CD1c-positive myeloid dendritic cell (primary cell): ENCODE results near the gene TP73.
A peak's percentile ranks its signal among the peaks of the same experiment; 100 is the strongest.

ENCODE experiments used
- DNase-seq: peaks from one replicate; pipeline ENCODE4 v3.0.0-alpha.2; 2016; ENCODE audit errors: extremely low spot score

Gene TP73

DNA sequence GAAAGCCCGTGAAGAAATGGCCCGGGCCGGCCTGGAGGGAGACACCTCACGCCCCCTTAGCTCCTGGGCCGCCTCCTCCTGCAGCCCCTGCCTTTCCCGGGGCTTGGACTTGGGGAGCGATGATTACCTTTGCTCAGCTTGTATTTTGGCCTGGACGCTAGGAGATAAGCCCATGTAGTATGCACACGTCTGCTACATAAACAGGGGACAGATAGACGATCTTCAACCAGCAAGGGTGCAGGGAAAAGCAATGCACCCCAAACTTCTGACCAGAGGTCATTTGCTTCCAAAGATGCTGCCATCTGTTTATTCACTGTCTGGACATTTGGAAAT is 936 bp downstream of the TP73 start:
- DNase-seq, result no peak

DNA sequence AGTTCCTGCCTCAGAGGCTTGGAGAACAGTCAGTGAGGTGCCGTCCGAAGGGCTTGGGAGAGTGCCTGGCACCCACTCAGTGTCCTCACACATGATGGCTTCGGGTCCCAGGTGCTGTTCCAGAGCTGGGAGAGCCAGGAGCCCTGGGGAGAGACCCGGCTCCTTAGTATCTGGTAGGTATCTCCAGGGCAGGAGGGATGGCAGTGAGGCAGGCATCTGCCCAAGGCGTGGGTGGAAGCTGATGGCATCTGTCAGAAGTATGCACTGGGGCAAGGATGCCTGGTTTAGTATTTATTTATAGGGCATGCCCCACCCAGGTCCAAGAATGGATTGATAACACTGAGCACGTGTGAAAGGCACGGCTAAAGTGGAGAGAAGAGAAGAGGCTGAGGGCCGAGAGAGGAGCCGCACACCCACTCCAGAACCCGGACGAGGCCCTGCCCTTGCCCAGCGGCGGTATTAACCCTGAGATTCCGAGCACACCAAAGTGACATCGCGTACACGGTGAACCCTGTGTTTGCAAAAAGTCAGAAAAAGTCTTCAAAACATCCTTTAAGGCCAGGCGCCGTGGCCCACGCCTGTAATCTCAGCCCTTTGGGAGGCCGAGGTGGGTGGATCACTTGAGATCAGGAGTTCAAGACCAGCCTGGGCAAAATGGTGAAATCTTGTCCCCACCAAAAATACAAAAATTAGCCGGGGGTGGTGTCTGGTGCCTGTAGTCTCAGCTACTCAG is 2.4 kb downstream of the TP73 start:
- no peak for DNase-seq

DNA sequence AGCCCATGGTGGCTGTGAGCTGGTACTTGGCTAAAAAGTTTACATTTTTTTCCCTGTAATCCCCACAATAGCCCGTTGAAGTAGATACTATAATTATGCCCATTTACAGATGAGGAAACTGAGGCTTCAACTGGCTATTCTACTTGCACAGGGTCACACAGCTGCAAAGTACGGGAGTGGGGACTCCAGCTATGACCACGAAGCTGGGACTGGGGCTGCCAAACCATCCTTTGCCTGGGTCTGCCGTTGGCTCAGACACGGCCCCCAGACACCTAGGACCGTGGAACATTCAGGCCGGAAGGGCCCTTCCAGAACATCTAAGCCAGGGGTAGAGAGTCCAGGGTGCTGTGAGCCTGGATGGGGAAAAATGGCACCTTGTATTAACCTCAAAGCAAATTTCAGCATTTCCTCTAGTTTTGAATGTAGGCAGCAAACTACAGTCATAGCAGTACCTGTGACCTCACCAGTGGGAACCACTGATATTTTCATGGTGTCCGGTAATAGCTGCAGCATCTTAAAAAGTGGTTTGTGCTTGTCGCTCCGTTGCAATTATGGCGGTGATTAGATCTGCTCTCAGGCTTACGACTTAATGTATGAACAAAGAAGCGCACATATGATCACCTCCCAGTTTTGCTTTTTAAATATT is 4.3 kb downstream of the TP73 start:
- DNase-seq, result peak; percentile 28

DNA sequence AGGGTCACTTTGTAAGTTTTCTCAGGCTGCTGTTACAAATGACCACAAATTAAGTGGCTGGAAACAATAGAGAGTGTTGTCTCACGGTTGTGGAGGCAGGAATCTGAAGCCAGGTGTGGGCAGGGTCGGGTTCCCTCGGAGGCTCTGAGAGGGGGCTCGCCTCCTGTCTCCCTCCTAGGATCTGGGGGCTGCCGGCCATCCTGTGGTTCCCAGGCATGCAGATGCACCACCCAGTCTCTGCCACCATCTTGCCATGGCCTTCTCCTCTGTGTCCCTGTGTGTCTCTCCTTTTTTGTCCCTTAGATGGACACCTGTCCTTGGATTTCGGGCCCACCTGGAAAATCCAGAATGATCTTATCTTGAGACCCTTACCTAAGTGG is 4.8 kb downstream of the TP73 start:
- DNase-seq, result no peak

DNA sequence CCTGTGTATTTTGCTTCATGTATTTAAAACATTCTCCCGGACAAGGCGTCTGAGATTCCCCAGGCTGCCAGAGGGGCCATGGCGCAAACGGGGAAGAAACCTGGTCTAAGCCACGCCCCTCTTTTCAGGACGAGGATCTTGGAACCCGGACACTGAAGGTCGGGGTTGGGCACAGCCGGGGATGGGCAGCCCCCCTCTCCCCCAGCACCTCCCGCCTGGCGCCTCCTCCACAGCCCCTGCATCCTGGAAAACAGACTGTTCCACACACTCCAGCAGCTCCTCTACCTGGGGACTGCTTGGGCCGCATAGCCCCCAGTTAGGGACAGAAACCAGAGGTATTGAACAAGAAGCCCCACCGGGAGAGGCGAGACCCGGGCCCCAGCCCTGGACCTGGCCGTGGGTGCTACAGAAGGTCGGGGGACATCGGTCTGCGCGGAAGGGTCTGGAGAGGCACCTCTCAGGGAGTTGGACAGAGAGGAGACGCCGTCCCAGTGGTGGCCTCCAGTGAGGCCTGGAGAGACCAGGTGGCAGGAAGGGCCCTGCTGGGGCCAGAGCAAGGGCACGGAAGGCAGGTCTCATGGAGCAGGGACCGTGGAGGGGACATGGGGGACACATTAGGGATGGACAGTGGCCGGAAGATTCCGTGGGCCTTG is 5.4 kb downstream of the TP73 start:
- DNase-seq, result no peak

DNA sequence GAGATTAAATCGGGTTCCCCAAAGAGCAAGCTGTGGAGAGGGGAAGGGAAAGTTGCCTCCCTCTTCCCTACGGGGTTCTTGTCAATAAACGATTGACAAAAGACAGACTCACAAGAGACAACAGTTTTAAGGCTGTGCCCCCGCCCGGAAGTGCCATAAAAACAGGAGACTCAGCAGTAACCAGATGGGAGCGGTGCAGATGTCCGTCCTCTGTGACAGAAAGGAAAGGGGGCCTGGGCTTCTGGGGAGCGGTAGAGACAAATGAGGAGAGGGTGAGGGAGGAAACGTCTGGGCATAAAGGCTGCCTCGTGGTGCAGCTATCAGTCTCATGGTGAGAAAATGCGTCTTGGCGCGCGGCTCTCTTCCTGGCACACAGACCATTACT is 5.9 kb downstream of the TP73 start:
- no peak for DNase-seq

DNA sequence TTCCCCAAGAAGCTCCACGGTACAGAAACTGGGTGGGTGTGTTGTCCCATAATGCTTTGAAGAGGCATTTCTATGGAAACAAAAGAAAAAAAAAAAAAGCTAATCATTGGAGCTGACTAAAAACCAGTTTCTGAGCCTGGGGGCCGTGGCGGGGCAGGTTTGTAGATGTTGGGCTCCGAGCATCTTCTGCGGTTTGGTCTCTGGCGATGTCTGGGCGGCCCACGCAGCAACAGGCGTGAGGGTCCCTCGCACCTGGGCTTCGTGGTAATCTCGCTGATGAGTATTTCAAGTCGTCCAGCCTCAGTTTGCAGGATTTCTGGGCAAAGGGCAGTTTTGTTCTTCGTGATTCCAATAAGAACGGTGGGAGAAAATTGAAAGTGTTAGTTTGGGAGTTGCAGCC is 6.8 kb downstream of the TP73 start:
- no peak for DNase-seq

DNA sequence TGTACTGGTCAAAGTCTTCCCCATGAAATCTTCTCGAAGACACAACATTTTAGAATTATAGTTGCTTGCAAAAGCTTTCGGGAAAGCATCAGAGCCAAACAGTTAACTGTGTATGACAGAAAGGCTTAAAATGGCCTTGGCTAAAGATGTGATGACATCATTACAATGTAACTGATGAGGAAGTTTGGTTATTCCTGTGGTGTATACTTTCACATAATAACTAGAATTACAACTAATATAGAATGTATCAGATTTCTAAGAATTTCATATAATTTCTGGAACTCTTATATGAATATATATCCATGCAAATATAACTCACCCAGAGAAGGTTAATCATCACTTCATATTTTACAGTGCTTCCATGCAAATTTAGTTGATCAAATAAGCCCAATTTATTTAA is 8.4 kb downstream of the TP73 start:
- no peak for DNase-seq

DNA sequence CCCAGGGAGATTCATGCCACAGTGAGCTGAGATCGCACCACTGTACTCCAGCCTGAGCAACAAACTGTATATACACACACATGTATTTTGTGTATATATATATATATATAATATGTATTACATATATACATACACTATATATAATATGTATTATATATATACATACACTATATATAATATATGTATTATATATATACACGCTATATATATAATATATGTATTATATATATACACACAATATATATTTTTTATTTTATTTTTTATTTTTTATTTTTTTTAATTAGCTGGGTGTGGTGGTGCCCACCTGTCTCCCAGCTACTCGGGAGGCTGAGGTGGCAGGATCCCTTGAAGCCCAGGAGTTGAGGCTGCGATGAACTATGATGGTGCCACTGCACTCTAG is 9.3 kb downstream of the TP73 start:
- no peak for DNase-seq

DNA sequence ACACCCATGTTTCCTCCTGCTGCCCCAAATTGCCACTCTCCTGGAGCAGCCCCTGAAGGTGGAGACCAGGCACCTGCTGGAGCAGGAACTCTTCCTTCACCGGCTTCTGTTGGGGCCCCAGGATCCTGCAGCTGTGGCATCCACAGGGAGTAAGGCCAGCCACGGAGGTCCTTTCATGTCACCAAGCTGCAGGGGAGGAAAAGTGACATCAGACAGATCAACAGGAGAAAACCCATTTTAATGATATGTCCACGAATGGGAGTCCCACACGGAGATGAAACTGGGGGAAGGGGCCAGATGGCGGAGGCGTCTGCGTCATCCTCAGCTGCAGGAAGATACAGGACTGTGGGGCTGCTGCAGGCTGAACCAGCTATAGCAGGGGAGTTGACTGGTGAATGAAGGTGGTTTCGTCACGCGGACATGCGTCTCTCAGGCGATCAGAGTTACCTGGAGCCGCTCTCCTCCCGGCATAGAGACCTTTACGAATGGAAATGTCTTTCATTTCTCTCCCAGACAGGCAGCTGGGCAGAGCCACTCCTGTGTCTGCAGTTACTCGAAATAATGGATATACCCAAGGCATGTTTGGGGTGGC is 9.9 kb downstream of the TP73 start:
- no peak for DNase-seq

DNA sequence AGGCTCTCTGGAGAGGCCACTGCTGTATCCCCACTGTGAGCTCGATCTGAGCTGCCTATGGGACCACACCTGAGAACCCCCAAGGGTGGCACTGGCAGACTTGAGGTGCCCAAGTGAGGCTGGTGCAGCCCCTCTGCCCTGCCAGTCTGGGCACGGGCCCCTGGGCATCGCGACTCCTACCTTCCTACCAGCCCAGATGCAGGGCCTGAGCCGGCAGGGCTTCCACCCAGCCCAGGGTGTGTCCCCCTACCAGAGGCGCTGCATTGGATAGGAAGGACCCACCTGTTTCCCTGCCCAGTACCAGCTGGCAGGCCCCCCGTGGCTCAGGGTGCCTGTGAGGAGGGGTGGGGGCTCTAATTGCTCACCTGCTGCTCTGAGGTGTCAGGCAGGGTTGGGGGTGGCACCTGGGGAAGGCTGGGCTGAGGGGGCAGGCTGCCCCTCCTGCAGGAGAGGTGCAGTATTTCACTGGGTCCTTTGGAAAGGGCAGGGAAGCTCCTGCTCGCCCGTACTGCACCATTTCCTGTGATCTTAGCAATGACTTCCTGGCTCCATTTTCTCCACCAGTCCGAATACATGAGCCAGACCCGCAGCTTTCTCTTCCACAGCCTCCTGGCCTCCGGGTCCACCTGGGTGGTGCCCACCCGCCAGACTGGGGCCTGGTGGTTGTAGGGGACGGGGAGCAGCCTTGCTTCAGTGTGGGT is 11.8 kb downstream of the TP73 start:
- DNase-seq, result no peak

DNA sequence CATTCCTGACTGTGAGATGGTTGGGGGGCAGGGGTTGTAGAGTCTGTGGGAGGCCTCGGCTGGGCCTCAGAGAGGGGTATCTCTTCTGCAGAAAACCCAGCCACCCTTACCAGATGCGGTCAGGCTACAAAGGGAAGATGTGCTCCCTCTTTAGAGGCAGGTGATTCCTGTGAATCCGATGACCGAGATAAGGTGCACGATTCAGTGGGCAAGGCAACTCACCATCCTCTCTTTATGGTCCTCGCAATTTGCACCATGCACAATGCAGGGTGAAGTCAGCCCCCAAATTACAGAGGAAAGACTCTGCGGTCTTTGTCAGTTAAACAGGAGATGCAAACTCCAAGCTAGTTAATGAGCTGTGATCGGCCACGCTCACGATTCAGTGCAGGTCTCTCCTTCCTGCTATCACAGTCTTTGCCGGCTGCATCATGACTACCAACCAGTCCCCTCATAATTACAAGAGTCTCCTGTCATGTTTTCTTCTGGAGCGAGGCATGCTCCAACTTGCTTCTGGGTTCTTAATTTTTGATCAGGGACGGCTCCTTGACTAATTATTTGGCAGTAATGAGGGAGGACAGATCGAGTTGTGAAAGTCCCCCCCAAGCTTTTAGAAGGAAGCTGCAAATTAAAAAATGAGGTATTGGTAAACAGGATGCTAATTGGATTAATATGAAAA is 12.5 kb downstream of the TP73 start:
- DNase-seq, result no peak

DNA sequence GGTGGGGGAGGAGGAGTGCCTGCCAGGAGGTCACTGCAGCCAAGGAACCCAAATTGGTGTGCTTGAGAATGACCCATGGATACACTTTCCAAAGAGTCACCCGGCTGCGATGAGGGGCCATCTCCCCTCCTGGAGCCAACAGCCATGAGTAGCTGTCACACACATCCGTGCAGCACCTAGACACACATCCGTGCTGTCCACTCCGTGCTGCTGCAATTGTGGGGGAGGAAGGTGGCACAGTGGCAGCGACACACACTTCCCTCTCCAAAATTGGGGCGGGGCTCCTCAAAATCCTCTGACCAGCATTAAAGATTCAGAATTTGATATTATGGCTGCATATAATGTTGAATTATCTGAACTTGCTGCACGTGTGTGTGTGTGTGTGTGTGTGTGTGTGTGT is 15.8 kb downstream of the TP73 start:
- no peak for DNase-seq

DNA sequence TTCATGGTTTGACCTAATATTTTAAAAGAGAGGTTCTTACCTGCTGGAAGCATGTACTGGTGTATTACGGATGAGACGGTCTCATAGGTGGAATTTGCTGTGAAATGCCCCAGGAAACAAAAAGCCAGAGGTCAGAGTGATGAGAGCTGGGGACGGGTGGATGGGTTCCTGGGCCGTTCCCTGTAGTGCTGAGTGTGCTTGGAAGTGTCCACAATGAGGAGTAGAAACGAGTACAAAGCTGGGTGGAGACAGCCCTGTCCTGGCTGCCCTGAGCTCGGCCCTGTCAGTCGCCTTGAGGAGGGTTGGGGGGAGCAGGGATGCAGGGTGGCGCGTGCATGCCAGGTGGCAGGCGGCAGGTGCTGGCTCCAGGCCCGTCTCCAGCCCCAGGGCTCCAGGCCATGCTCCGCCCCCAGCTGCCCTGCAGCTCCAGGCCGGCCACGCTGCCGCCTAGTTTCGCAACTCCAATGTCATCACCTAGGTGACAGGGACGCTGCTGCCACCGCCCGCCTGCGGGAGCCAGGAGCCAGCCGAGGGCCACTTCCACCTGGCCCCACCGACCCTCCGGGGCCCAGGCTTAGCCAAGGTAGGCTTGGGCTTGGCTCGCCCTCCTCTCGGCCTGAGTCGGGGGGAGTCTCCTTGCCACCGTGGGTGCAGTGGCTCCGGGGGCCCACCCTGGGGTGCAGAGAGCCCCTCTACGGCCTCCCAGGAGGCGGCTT is 16.4 kb downstream of the TP73 start:
- DNase-seq, result peak; percentile 72

DNA sequence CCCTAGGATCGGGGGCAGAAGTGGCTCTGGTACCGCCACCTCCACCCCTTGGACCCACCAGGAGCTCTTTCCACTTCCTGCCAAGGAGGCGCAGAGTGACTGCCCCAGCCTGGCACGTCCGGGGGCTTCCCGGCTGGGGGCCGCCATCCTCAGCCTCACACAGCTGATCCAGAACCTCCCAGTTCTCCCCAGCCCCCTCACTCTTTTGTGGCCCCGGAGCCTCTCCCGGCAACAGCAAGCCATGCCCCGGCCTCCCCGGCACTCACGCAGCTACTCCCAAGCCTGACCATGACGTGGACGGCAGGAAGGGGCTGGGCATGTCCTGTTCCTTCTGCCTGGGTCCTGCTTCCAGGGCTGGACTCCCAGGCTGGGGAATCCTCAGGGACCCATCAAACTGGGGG is 17.1 kb downstream of the TP73 start:
- DNase-seq, result no peak

DNA sequence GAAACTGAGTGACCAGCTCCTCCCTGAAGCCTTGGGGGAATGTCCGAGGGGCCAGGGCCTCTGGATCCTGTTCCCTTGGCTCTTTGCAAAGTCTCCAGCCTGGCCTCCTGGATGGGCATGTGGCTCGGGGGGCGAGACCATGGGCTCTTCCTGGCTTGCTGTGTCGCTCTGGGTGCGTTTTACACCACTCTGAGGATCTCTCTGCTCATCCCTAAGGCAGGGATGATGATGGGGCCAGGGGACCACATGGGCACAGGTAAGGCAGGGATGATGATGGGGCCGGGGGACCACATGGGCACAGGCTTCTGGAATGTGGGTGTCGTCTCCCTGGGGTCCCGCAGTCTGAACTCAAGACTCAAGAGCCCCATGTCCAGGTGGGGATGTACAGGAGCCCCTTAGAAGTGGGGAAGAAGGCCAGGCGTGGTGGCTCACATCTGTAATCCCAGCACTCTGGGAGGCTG is 17.7 kb downstream of the TP73 start:
- DNase-seq, result no peak

DNA sequence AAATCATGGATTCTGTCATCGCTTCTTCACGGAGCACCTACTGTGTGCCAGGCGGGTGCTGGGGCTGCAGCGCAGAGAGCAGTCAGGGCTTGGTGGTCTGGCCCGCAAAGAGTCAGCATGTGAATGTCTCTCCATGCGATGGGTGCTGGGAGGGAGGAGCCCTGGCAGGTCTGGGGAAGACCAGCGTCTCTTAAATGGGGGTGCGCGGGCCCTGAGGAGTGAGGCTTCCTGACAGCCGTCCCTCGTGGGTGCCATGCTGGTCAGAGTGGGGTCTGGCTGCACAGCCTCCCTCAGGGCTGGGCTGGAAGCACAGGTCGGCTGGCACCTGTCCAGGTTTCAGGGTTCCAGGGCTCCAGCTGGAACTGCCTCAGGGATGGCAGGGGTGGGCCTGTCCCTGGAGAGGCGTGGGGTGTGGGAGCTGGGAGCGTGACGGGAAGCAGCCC is 18.5 kb downstream of the TP73 start:
- no peak for DNase-seq

DNA sequence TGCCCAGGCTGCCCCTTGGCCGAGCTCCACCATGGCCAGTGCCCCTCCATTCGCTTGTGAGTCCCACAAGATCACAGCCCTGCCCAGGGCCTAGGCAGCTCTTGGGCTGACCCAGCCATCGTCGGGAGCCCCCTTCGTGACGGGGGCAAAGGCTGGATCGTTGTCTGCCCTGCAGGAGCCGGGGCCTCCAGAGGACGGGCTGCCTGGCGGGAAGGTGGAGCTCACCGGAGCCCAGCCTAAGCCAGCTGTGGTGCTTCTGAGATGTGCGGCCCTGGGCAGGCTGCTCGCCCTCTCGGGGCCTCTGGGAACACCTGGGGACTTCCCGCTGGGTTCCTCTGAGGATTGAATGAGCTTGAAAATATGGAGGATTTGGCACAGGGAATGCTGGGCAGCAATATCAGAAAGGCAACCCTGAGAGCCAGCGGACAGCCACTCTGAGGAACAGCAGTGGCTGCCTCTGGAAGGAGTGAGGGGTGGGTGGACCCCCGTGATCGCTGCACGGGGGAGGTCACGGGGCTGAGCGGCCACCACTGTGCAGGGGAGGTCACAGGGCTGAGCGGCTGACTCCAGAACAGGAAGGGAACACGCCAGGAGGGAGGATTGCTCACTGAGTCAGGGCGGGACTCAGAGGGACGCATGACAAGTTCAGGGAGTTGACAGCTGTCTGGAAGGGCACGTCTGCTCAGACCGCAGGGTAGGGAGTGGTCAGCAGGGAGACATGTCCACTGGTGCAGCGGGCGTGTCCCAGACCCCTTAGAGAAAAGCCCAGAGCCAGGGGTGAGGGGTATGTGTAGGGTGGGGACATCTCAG is 19.3 kb downstream of the TP73 start:
- DNase-seq, result no peak

DNA sequence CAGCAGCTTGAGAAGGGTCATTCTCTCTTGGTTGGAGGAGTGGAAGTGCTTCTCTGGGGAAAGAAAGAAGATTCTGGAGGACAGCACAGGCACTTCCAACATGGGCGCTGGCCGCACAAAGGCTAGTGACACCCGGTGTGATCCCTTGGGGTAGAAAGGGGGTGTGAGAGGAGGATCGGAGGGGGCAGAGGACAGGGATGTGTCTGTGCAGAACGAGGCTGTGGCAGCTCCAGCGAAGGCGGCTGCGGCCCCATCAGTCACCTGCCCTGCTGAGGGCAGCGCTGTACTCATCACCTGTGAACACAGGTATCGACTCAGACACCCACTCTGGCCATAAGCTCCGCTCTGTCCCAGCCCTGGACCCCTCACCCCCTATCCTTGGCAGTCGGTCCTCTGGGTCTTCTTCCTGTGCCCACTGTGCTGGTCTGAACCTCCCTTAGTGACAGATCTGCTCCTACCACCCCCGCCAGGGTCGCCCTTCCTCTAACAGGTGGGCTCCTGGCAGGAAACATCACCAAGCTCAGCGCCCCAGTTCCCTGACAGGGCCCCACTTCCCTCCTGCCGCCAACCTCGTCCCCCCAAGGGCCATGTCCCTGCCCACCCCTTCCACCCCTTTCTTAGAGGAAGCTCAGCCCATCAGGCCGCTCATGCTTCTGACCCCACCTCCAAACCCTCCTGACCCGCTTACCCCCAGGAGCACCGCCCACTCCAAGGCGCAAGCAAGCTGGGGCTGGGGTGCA is 20.1 kb downstream of the TP73 start:
- DNase-seq, result no peak

DNA sequence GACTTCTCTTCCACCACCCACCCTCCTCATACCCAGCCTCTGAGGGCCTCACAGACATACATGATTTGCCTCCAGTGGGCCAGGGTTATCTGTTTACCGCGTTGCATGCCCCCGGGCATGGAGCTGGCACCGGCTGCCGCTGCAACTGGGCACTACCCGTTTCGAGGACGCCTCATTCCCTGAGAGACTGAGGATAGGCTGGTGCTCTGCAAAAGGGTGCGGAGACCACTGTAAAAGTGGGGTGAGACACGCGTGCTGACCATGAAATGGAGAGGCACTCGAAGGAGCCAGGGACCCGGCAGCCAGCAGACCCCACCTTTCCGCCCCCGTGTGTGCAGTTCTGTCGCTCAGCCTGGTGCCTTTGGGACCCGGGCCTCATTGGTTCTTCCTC is 20.6 kb downstream of the TP73 start:
- no peak for DNase-seq
